GM10847 (cell line): ENCODE measurements around the gene SH3PXD2A.

Experiments used
- POLR2A ChIP-seq: IDR thresholded peaks from 2 replicates; pipeline ENCODE4 v1.6.1; 2011; ENCODE audit not compliant: insufficient read length; ENCODE audit errors: extremely low read depth

The SH3PXD2A gene

DNA sequence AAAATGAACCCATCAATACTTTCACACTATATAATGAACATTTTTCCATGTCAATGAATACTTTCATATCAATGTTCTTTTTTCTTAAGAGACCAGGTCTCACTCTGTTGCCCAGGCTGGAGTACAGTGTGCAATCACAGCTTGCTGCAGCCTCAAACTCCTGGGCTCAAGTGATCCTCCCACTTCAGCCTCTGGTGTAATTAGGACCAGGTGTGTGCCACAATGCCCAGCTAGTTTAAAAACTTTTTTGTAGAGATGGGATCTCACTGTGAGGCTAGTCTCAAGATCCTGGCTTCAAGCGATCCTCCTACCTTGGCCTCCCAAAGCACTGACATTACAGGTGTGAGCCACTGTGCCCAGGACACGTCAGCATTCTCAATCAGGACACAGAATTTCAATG, 85.2 kb downstream of the SH3PXD2A start:
- TF ChIP-seq POLR2A = no peak

GRCh38 chr10:103769176-103769575, 86.2 kb downstream of the SH3PXD2A start:
- TF ChIP-seq POLR2A = no peak

GRCh38 chr10:103768345-103768744, 87.0 kb downstream of the SH3PXD2A start:
- no peak for TF ChIP-seq POLR2A

- no peak for TF ChIP-seq POLR2A
Measured at GRCh38 chr10:103767756-103768155, 87.6 kb downstream of the SH3PXD2A start.

DNA sequence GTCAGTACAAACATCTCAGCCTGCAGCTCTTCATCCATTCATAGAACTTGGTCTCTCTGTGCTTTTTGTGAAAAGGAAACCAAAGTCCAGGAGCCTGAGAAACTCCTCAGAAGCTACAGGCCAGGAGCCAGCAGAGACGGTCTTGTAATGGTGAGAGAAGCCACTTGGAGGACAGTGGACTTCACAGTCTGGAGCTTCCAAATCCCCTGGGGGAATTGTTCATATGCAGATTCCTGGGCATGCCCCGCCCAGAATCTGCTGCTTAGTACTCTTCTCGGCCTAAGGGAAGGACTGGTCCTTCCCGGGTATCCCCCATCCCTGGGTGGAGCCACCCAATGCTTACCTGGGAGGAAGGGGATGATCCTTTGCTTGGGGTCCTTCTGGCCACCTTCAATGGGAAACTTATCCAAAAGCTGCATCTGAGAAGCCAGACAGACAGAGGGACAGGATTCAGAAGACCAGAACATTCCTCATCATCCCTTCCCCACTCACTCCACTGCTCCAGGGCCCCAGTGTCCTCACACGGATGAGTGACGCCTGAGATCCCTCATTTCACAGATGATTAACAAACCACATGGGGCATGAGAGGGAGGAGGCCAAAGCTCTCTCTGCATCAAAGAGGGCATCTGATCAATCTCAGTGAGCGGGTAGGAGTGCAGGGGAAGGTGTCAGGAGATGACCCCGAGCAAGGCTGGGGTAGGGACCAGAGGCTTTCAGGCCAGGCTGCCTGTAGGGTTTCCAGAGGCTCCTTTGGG, 88.4 kb downstream of the SH3PXD2A start:
- TF ChIP-seq POLR2A = no peak

GRCh38 chr10:103765981-103766380, 89.4 kb downstream of the SH3PXD2A start:
- no peak for TF ChIP-seq POLR2A

DNA sequence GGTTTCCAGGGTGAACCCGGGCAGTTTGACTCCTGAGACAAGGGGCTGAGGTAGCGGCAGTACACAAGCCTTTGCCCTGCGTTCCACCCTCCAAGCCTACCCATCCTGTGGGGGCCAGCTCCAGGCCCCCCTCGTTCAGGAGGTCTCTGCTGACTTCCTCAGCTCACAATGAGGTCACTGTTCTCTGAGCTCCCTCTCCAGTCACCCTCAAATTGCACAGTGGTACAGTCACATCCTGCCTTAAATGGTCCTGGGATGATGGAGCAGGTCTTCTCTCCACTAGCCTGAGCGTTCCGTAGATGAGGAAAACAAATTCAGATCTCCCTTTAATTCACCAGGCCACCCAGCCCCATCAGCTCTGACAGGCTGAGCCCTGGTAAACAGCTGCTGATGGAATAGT, 90.2 kb downstream of the SH3PXD2A start:
- TF ChIP-seq POLR2A = no peak

DNA sequence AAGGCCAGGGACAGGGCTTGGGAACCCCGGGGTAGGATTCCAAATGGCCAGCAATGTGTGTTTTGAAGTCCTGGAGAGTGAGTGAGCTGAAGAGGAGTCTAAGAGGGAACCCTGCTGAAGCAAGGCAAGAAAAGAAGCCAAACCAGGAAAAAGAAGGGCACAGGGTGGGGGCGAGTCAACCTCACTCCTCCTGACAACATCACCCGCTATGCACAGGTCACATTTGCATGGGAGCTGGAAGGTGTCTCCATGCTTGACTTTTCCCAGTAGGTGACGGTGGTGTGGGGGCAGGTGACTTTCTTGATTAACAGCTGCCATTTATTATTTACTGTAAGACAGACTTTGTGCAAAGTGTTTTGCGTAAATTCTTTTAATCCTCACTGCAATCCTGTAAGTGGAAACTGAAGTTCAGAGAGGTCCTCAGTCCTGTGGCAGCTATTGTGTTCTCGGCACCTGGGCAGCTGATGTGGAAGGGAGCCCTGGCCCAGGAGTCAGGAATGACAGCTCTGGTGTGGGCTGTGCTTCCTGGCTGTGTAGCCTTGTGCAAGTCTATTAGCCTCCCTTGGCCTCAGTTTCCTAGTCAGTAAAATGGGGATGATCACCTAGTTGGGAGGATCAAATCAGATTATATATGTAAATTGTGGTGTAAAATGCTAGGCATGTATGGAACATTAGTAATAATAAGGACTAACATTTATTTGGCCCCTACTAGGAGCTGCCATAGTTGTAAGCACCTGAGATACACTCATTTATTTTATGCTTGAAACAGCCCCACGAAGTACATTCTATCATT, 90.9 kb downstream of the SH3PXD2A start:
- TF ChIP-seq POLR2A = no peak

GRCh38 chr10:103763374-103764202, 91.8 kb downstream of the SH3PXD2A start:
- no peak for TF ChIP-seq POLR2A

GRCh38 chr10:103762916-103763315, 92.5 kb downstream of the SH3PXD2A start:
- TF ChIP-seq POLR2A = no peak

- TF ChIP-seq POLR2A = no peak
Measured at GRCh38 chr10:103762162-103762561, 93.2 kb downstream of the SH3PXD2A start.

DNA sequence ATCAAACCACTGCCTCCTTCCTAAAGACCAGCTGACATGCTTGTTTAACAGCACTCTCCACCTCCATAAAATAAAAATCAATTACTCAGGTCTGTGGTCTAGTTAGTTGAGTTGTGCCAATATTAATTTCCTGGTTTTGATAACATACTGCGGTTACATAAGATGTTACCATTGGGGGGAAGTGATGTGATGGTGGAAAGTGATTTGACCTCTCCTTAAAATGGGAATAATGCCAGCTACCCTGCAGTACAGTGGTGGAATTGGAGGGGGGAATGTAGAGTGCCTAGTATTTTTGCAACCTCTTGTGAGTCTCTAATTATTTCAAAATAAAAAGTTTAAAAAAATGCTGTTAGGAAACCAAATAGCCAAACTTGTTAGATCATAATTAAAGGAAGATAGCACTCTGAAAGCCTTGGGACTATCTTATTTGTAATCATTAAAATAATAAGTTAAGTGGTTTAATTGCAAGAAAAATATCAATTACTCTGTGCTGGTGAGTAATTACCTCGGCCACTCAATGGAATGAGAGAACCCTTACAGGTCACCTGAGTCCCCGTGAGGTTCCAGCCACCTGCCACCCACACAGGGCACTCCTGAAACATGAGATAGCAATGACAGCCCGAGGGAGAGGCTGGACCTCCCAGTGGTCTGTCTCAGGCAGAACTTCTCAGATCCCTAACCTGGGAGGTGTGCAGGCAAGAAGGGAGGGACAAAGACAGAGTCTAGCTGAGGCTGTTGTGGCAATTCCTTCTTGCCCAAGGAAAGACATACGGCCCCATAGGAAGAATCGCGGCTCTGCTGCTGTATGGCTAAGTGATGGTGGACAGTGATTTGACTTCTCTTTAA, 94.1 kb downstream of the SH3PXD2A start:
- TF ChIP-seq POLR2A = no peak

DNA sequence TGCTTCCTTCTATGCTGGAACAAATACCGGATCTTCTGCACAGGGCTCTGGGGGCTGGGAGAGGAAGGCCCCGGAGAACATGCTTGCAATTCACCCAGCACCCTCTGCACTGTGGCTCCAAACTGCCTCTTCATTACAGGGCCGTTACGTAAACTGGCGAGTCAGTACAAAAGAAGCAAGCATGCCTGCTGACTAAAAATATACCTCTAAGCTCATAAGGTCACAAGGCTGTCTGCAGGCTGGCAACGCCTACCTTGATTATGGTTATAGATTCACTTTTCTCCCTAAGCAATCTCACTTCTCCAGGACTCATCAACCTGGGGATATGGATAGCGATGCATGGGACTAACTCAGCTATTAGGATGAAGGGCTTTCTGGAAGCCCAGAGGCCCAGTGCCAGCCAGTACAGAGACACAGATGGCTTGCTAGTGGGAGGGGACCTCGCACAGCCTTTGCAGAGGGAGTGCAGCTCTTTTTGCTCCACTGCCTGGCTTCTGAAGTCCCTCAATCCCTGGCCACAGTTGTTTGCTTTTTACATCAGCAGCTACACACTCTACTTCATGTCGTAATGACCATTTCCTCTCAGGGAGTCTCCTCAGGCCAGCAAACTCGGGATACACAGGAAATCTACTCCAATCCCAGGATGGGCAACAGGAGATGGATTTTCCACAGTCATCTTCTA, 96.1 kb downstream of the SH3PXD2A start:
- no peak for TF ChIP-seq POLR2A

GRCh38 chr10:103758294-103758681, 97.1 kb downstream of the SH3PXD2A start:
- no peak for TF ChIP-seq POLR2A

DNA sequence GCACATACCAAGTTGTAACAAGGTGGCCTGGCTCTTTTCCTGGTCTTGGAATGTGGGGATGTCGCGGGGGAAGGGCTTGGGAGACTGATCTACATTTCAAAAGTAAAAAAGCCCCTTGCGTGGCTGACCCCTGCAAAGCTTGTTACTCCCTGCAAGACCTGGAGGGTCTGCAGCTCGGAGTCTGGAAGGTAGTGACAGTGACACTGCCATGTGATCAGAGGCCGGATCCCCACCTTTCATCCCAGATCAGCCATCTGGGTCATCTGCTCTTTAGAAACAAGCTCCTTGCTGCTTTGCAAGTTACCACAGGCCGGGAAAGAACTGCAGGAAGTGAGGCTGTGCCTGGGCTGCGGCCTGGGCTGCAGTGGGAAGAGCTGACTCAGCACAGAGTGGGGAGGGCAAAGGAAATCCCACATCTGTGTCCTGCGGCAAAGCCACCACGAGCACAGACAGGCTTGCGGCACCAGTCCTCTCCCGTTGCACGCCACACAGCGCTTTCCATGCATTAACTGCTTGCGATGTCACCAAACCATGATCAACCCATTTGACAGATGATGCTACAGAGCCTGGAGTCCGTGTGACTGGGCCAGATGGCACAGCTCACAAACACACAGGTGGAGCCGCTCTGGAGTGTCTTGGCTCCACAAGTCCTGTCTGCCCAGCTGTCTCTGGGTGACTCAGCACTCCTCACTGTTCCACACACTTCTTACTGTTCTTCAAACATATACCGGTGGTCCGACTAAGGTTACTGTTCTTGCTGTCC, 97.7 kb downstream of the SH3PXD2A start:
- TF ChIP-seq POLR2A = no peak
